NB4 (cell line): ENCODE measurements around the gene TRAPPC12.
"Not testable (repeated sequence)": the region's sequence is repeated elsewhere in the genome, so short reads cannot be mapped to it uniquely, and the experiment has no call there.

Experiments used
- MYC ChIP-seq: IDR thresholded peaks from 2 replicates; pipeline ENCODE4 v1.6.1; 2011; ENCODE audit warnings: low read depth, low read length
- POLR2A ChIP-seq: IDR thresholded peaks from 2 replicates; pipeline ENCODE4 v1.6.1; 2011; ENCODE audit warnings: mild to moderate bottlenecking; ENCODE audit not compliant: insufficient read length; ENCODE audit errors: extremely low read depth
- TF ChIP-seq, protein P1 (sequence below): IDR thresholded peaks from one replicate; pipeline ENCODE4 v1.5.1; 2012; ENCODE audit warnings: low read depth, low read length
- TF ChIP-seq, protein P2 (sequence below): IDR thresholded peaks from 2 replicates; pipeline ENCODE4 v1.6.1; 2011; ENCODE audit warnings: low read depth, low read length

DNA sequence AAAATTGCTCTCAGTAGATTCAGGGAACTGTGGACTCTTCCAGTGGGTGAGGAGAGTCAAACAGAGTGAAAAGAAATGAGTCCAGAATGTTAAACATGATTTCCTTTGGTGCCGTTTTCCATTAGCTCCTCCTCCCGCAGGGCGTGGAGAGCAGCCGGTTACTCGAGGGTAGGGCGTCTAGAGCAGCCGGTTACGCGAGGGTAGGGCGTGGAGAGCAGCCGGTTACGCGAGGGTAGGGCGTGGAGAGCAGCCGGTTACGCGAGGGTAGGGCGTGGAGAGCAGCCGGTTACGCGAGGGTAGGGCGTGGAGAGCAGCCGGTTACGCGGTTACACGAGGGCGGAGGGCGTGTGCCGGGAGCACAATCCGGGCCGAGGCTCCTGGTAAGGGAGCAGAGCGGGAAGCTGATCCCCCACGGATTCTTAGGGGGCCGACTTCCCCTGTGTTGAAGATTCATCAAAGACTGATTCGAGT, 69.0 kb downstream of the TRAPPC12 start:
- TF ChIP-seq, protein P1, sequence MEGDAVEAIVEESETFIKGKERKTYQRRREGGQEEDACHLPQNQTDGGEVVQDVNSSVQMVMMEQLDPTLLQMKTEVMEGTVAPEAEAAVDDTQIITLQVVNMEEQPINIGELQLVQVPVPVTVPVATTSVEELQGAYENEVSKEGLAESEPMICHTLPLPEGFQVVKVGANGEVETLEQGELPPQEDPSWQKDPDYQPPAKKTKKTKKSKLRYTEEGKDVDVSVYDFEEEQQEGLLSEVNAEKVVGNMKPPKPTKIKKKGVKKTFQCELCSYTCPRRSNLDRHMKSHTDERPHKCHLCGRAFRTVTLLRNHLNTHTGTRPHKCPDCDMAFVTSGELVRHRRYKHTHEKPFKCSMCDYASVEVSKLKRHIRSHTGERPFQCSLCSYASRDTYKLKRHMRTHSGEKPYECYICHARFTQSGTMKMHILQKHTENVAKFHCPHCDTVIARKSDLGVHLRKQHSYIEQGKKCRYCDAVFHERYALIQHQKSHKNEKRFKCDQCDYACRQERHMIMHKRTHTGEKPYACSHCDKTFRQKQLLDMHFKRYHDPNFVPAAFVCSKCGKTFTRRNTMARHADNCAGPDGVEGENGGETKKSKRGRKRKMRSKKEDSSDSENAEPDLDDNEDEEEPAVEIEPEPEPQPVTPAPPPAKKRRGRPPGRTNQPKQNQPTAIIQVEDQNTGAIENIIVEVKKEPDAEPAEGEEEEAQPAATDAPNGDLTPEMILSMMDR: not testable (repeated sequence)
- TF ChIP-seq POLR2A, MYC: not testable (repeated sequence)
- TF ChIP-seq, protein P2, sequence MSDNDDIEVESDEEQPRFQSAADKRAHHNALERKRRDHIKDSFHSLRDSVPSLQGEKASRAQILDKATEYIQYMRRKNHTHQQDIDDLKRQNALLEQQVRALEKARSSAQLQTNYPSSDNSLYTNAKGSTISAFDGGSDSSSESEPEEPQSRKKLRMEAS: not testable (repeated sequence)
